KG1 (cell line): Measurements from ENCODE around the gene OSBP.

Experiments used
- DNase-seq: peaks from one replicate; lab custom pipeline; 2025; lab: John Stamatoyannopoulos, UW

OSBP gene

GRCh38 chr11:59607703-59608454 lies 7.7 kb downstream of the OSBP start:
- no peak for DNase-seq

- no peak for DNase-seq
Measured at GRCh38 chr11:59602432-59602831, 13.1 kb downstream of the OSBP start.

- DNase-seq: no peak
Measured at GRCh38 chr11:59601788-59602187, 13.8 kb downstream of the OSBP start.

- no peak for DNase-seq
Measured at GRCh38 chr11:59600636-59601035, 14.9 kb downstream of the OSBP start.

GRCh38 chr11:59600234-59600633 lies 15.3 kb downstream of the OSBP start:
- DNase-seq: no peak

- DNase-seq: no peak
Measured at GRCh38 chr11:59598961-59599360, 16.6 kb downstream of the OSBP start.

- no peak for DNase-seq
Measured at GRCh38 chr11:59584294-59584693, 31.3 kb downstream of the OSBP start.

GRCh38 chr11:59582006-59582405 lies 33.6 kb downstream of the OSBP start:
- no peak for DNase-seq

GRCh38 chr11:59578369-59578768 lies 37.2 kb downstream of the OSBP start:
- no peak for DNase-seq

- DNase-seq: no peak
Measured at GRCh38 chr11:59575505-59575904, 40.1 kb downstream of the OSBP start.

- no peak for DNase-seq
Measured at GRCh38 chr11:59574932-59575502, 40.6 kb downstream of the OSBP start.

GRCh38 chr11:59574467-59574866 lies 41.1 kb downstream of the OSBP start:
- no peak for DNase-seq

GRCh38 chr11:59573216-59573615 lies 42.4 kb downstream of the OSBP start:
- no peak for DNase-seq

- no peak for DNase-seq
Measured at GRCh38 chr11:59572091-59572490, 43.5 kb downstream of the OSBP start.

- no peak for DNase-seq
Measured at GRCh38 chr11:59562292-59562691, 53.3 kb downstream of the OSBP start.

- DNase-seq: peak; percentile 86
Measured at GRCh38 chr11:59560702-59561473, 54.7 kb downstream of the OSBP start.

GRCh38 chr11:59560290-59560701 lies 55.3 kb downstream of the OSBP start:
- peak; percentile 84 for DNase-seq

- DNase-seq: no peak
Measured at GRCh38 chr11:59559886-59560285, 55.7 kb downstream of the OSBP start.

GRCh38 chr11:59558270-59558643 lies 57.3 kb downstream of the OSBP start:
- DNase-seq: no peak

GRCh38 chr11:59556917-59557348 lies 58.6 kb downstream of the OSBP start:
- DNase-seq: no peak

- peak; percentile 74 for DNase-seq
Measured at GRCh38 chr11:59556115-59556916, 59.3 kb downstream of the OSBP start.

- peak; percentile 22 for DNase-seq
Measured at GRCh38 chr11:59555601-59556114, 59.9 kb downstream of the OSBP start.
